NCI-H774 (cell line): ENCODE data around the gene CST8.

ENCODE experiments used
- DNase-seq: peaks from one replicate; lab custom pipeline; 2025; lab: John Stamatoyannopoulos, UW

The CST8 gene

GRCh38 chr20:23524146-23524545 is 33.2 kb downstream of the CST8 start:
- DNase-seq = no peak

- DNase-seq = no peak
Observed at GRCh38 chr20:23526850-23527249, 35.9 kb downstream of the CST8 start.

- DNase-seq = no peak
Observed at GRCh38 chr20:23528867-23529431, 38.0 kb downstream of the CST8 start.

- no peak for DNase-seq
Observed at GRCh38 chr20:23530937-23531567, 40.1 kb downstream of the CST8 start.

GRCh38 chr20:23532533-23532932 is 41.6 kb downstream of the CST8 start:
- DNase-seq = no peak

GRCh38 chr20:23533161-23533560 is 42.2 kb downstream of the CST8 start:
- DNase-seq = no peak

- DNase-seq = no peak
Observed at GRCh38 chr20:23534801-23535593, 44.1 kb downstream of the CST8 start.

- DNase-seq = no peak
Observed at GRCh38 chr20:23536328-23536974, 45.5 kb downstream of the CST8 start.

GRCh38 chr20:23537030-23537429 is 46.1 kb downstream of the CST8 start:
- DNase-seq = no peak

- no peak for DNase-seq
Observed at GRCh38 chr20:23540624-23541023, 49.7 kb downstream of the CST8 start.

- DNase-seq = no peak
Observed at GRCh38 chr20:23541330-23541729, 50.4 kb downstream of the CST8 start.

- no peak for DNase-seq
Observed at GRCh38 chr20:23541776-23542175, 50.9 kb downstream of the CST8 start.

GRCh38 chr20:23542801-23543200 is 51.9 kb downstream of the CST8 start:
- DNase-seq = no peak

- DNase-seq = no peak
Observed at GRCh38 chr20:23544133-23544532, 53.2 kb downstream of the CST8 start.
